Activated naive CD8-positive, alpha-beta T cell treated with anti-CD3 and anti-CD28 coated beads, Interleukin-2, amount 10 ng/mL, durations not matched to agents 7 days and 5 days (primary cell): ENCODE measurements around the gene ABCC8. TPM values are rescaled to one million over a fixed set of nuclear protein-coding genes. Genes with fewer than 3 reads are reported as not detected.

ENCODE experiments used
- ATAC-seq: fragments of 150-1000 bp; cut with Tn5 transposase; one replicate; pipeline ENCODE4 v1.10.0; 2021; ENCODE audit warnings: low read depth, moderate library complexity
- POLR2A ChIA-PET: fragments of 350-600 bp; sonication (Branson Sonifier 250); formaldehyde crosslinking; loops from one replicate; lab custom pipeline; 2021; ENCODE audit warnings: antibody characterized with exemption; lab: Charles Lee
- DNase-seq: peaks from one replicate; pipeline ENCODE4 v3.0.0; 2021
- H3K27ac Mint-ChIP-seq: one replicate; pipeline ENCODE4 v1.8.0; 2022; ENCODE audit warnings: mild to moderate bottlenecking, mixed read lengths
- H3K27me3 Mint-ChIP-seq: one replicate; pipeline ENCODE4 v1.8.0; 2022; ENCODE audit warnings: mild to moderate bottlenecking, moderate library complexity, mixed read lengths
- H3K36me3 Mint-ChIP-seq: one replicate; pipeline ENCODE4 v1.8.0; 2021; ENCODE audit warnings: mild to moderate bottlenecking, mixed read lengths
- H3K4me1 Mint-ChIP-seq: one replicate; pipeline ENCODE4 v1.8.0; 2021; ENCODE audit warnings: mixed read lengths
- H3K4me3 Mint-ChIP-seq: one replicate; pipeline ENCODE4 v1.8.0; 2022; ENCODE audit warnings: mild to moderate bottlenecking, moderate library complexity, mixed read lengths
- H3K9me3 Mint-ChIP-seq: one replicate; pipeline ENCODE4 v1.8.0; 2021; ENCODE audit warnings: mixed read lengths
- total RNA-seq, 2 experiments: library from RNA; stranded (reverse); gene quantifications; one replicate each; pipeline ENCODE4 v1.2.3, GENCODE V29; 2021

Gene ABCC8
- total RNA-seq, 2 experiments from 2014 or later: not detected

GRCh38 chr11:17513853-17514252 lies 37.2 kb upstream of the ABCC8 start:
- Mint-ChIP-seq H3K4me1 (no peaks in the 10 kb centered on the region), H3K27ac (no peak overlapping the region), H3K27me3 (peaks cover 29% of the 10 kb centered on the region), H3K9me3 (no peaks in the 10 kb centered on the region), H3K4me3 (no peak overlapping the region), H3K36me3 (no peaks in the 10 kb centered on the region)
- no peak for DNase-seq
- ATAC-seq: no peak
- POLR2A ChIA-PET: no interaction called here

GRCh38 chr11:17512101-17512500 lies 35.5 kb upstream of the ABCC8 start:
- no peak overlapping the region for H3K27ac Mint-ChIP-seq
- peaks cover 33% of the 10 kb centered on the region for H3K27me3 Mint-ChIP-seq
- no peaks in the 10 kb centered on the region for H3K9me3 Mint-ChIP-seq
- POLR2A ChIA-PET: no interaction called here
- H3K4me3 Mint-ChIP-seq: no peak overlapping the region
- H3K36me3 Mint-ChIP-seq: no peaks in the 10 kb centered on the region
- no peaks in the 10 kb centered on the region for H3K4me1 Mint-ChIP-seq
- no peak for DNase-seq
- no peak for ATAC-seq

- Mint-ChIP-seq H3K4me3 (no peak overlapping the region), H3K9me3 (no peaks in the 10 kb centered on the region), H3K4me1 (peaks cover 3% of the 10 kb centered on the region), H3K36me3 (no peaks in the 10 kb centered on the region), H3K27me3 (peaks cover 36% of the 10 kb centered on the region), H3K27ac (no peak overlapping the region)
- ATAC-seq (no peak), DNase-seq (no peak)
- POLR2A ChIA-PET: no interaction called here
Measured at GRCh38 chr11:17511571-17511970, 34.9 kb upstream of the ABCC8 start.

GRCh38 chr11:17510507-17511206 lies 34.0 kb upstream of the ABCC8 start:
- H3K27me3 Mint-ChIP-seq: peaks cover 40% of the 10 kb centered on the region
- H3K36me3 Mint-ChIP-seq: no peaks in the 10 kb centered on the region
- no peak for DNase-seq
- no peaks in the 10 kb centered on the region for H3K9me3 Mint-ChIP-seq
- H3K4me1 Mint-ChIP-seq: peaks cover 3% of the 10 kb centered on the region
- POLR2A ChIA-PET: no interaction called here
- no peak for ATAC-seq
- no peak overlapping the region for H3K27ac Mint-ChIP-seq
- H3K4me3 Mint-ChIP-seq: no peak overlapping the region

- H3K4me1 Mint-ChIP-seq: peaks cover 8% of the 10 kb centered on the region
- no peak for ATAC-seq
- H3K9me3 Mint-ChIP-seq: no peaks in the 10 kb centered on the region
- no peaks in the 10 kb centered on the region for H3K36me3 Mint-ChIP-seq
- POLR2A ChIA-PET: no interaction called here
- no peak overlapping the region for H3K27ac Mint-ChIP-seq
- no peak for DNase-seq
- no peak overlapping the region for H3K4me3 Mint-ChIP-seq
- H3K27me3 Mint-ChIP-seq: peaks cover 40% of the 10 kb centered on the region
Measured at GRCh38 chr11:17508791-17509190, 32.1 kb upstream of the ABCC8 start.

- H3K4me1 Mint-ChIP-seq: peaks cover 8% of the 10 kb centered on the region
- peaks cover 35% of the 10 kb centered on the region for H3K27me3 Mint-ChIP-seq
- no peaks in the 10 kb centered on the region for H3K36me3 Mint-ChIP-seq
- DNase-seq (no peak), ATAC-seq (no peak)
- no peaks in the 10 kb centered on the region for H3K9me3 Mint-ChIP-seq
- H3K27ac Mint-ChIP-seq: no peak overlapping the region
- POLR2A ChIA-PET: no interaction called here
- no peak overlapping the region for H3K4me3 Mint-ChIP-seq
Measured at GRCh38 chr11:17508306-17508705, 31.7 kb upstream of the ABCC8 start.

- H3K4me1 Mint-ChIP-seq: peaks cover 8% of the 10 kb centered on the region
- no peaks in the 10 kb centered on the region for H3K9me3 Mint-ChIP-seq
- H3K27ac Mint-ChIP-seq: no peak overlapping the region
- no peak for ATAC-seq
- H3K36me3 Mint-ChIP-seq: no peaks in the 10 kb centered on the region
- H3K27me3 Mint-ChIP-seq: peaks cover 30% of the 10 kb centered on the region
- POLR2A ChIA-PET: no interaction called here
- no peak for DNase-seq
- no peak overlapping the region for H3K4me3 Mint-ChIP-seq
Measured at GRCh38 chr11:17507773-17508172, 31.1 kb upstream of the ABCC8 start.

- Mint-ChIP-seq H3K27me3 (peaks cover 29% of the 10 kb centered on the region), H3K27ac (no peak overlapping the region), H3K9me3 (no peaks in the 10 kb centered on the region), H3K4me3 (no peak overlapping the region), H3K36me3 (no peaks in the 10 kb centered on the region), H3K4me1 (peaks cover 8% of the 10 kb centered on the region)
- POLR2A ChIA-PET: no interaction called here
- DNase-seq (no peak), ATAC-seq (no peak)
Measured at GRCh38 chr11:17506942-17507341, 30.3 kb upstream of the ABCC8 start.

GRCh38 chr11:17506314-17506713 lies 29.7 kb upstream of the ABCC8 start:
- no peaks in the 10 kb centered on the region for H3K36me3 Mint-ChIP-seq
- H3K9me3 Mint-ChIP-seq: no peaks in the 10 kb centered on the region
- POLR2A ChIA-PET: interaction anchor here (1.2 kb wide), 1 partner anchor 123 kb away, joined by 3 read pairs; no protein-coding TSS in a partner anchor
- peaks cover 8% of the 10 kb centered on the region for H3K4me1 Mint-ChIP-seq
- DNase-seq (no peak), ATAC-seq (no peak)
- H3K27ac Mint-ChIP-seq: peak overlapping the region; percentile 42
- peaks cover 27% of the 10 kb centered on the region for H3K27me3 Mint-ChIP-seq
- H3K4me3 Mint-ChIP-seq: no peak overlapping the region

- ATAC-seq (no peak), DNase-seq (no peak)
- no peak overlapping the region for H3K4me3 Mint-ChIP-seq
- H3K9me3 Mint-ChIP-seq: no peaks in the 10 kb centered on the region
- POLR2A ChIA-PET: no interaction called here
- H3K27ac Mint-ChIP-seq: no peak overlapping the region
- H3K36me3 Mint-ChIP-seq: no peaks in the 10 kb centered on the region
- H3K27me3 Mint-ChIP-seq: peaks cover 22% of the 10 kb centered on the region
- peaks cover 8% of the 10 kb centered on the region for H3K4me1 Mint-ChIP-seq
Measured at GRCh38 chr11:17505146-17505545, 28.5 kb upstream of the ABCC8 start.

- H3K27me3 Mint-ChIP-seq: peaks cover 22% of the 10 kb centered on the region
- no peaks in the 10 kb centered on the region for H3K36me3 Mint-ChIP-seq
- no peaks in the 10 kb centered on the region for H3K9me3 Mint-ChIP-seq
- H3K4me3 Mint-ChIP-seq: no peak overlapping the region
- H3K4me1 Mint-ChIP-seq: peaks cover 8% of the 10 kb centered on the region
- POLR2A ChIA-PET: no interaction called here
- DNase-seq (peak; percentile 87), ATAC-seq (peak; percentile 77)
- H3K27ac Mint-ChIP-seq: no peak overlapping the region
Measured at GRCh38 chr11:17504330-17505107, 27.9 kb upstream of the ABCC8 start.

- Mint-ChIP-seq H3K9me3 (no peaks in the 10 kb centered on the region), H3K27ac (no peak overlapping the region), H3K27me3 (peaks cover 12% of the 10 kb centered on the region), H3K4me1 (peaks cover 8% of the 10 kb centered on the region), H3K36me3 (no peaks in the 10 kb centered on the region), H3K4me3 (no peak overlapping the region)
- POLR2A ChIA-PET: no interaction called here
- ATAC-seq (no peak), DNase-seq (no peak)
Measured at GRCh38 chr11:17502630-17503029, 26.0 kb upstream of the ABCC8 start.

- DNase-seq (no peak), ATAC-seq (no peak)
- POLR2A ChIA-PET: no interaction called here
- H3K36me3 Mint-ChIP-seq: no peaks in the 10 kb centered on the region
- H3K27ac Mint-ChIP-seq: no peak overlapping the region
- peaks cover 5% of the 10 kb centered on the region for H3K4me1 Mint-ChIP-seq
- H3K9me3 Mint-ChIP-seq: no peaks in the 10 kb centered on the region
- H3K27me3 Mint-ChIP-seq: peaks cover 5% of the 10 kb centered on the region
- no peak overlapping the region for H3K4me3 Mint-ChIP-seq
Measured at GRCh38 chr11:17500673-17501072, 24.0 kb upstream of the ABCC8 start.

GRCh38 chr11:17498475-17498874 lies 21.8 kb upstream of the ABCC8 start:
- peaks cover 4% of the 10 kb centered on the region for H3K27me3 Mint-ChIP-seq
- H3K36me3 Mint-ChIP-seq: no peaks in the 10 kb centered on the region
- no peaks in the 10 kb centered on the region for H3K4me1 Mint-ChIP-seq
- DNase-seq (no peak), ATAC-seq (no peak)
- no peak overlapping the region for H3K27ac Mint-ChIP-seq
- no peaks in the 10 kb centered on the region for H3K9me3 Mint-ChIP-seq
- H3K4me3 Mint-ChIP-seq: no peak overlapping the region
- POLR2A ChIA-PET: no interaction called here
